IPS DF 4.7 (cell line): Measurements from ENCODE around the gene ANO4.
"Not testable (repeated sequence)": the region's sequence is repeated elsewhere in the genome, so short reads cannot be mapped to it uniquely, and the experiment has no call there.

Experiments used
- DNase-seq: peaks from one replicate; pipeline ENCODE4 v3.0.0-alpha.2; 2013; ENCODE audit warnings: low spot score; ENCODE audit errors: extremely low read depth

ANO4 gene

DNA sequence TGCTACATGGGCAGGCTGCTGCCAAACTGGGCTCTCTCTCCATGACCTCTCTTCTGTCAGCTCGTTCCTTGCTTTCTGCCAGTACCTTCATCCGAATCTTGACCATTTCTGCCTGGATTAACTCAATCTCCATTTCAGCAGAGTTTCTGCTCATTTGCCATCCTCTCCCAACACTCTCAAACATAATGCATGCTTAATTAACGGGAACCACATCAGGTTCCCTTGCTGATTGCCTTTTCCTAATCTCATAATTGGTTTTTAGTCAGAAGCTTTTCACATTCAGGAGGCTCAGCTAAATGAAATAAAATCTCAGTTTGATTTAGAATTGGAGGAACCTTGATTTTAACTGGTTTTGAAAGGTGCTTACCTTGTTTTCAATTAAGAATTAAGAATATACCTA lies 288.1 kb downstream of the ANO4 start:
- no peak for DNase-seq

- no peak for DNase-seq
Measured at GRCh38 chr12:101086490-101087135, 292.0 kb downstream of the ANO4 start.

GRCh38 chr12:101087920-101088319 lies 293.3 kb downstream of the ANO4 start:
- no peak for DNase-seq

DNA sequence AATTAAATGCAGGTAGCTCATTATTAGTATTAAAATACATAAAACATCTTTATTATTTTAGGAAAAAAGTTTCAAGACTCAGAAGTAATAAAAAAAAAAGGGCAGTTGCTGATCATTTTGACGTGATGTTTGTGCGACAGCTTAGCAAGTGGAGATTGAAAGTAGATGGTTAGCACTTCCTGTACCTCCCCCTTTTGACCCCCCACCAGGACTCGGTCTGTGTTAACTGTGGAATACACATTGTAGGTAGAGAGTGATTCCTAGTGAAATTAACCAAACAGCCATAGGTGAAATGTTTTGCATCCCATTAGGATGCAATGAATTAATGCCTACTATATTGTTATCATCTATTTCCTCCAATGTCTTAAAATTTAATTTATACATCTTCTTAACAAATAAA lies 294.7 kb downstream of the ANO4 start:
- no peak for DNase-seq

DNA sequence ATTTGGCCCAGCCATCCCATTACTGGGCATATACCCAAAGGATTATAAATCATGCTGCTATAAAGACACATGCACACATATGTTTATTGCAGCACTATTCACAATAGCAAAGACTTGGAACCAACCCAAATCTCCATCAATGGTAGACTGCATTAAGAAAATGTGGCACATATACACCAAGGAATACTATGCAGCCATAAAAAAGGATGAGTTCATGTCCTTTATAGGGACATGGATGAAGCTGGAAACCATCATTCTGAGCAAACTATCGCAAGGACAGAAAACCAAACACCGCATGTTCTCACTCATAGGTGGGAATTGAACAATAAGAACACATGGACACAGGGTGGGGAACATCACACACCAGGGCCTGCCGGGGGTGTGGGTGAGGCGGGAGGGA lies 295.6 kb downstream of the ANO4 start:
- DNase-seq: not testable (repeated sequence)

DNA sequence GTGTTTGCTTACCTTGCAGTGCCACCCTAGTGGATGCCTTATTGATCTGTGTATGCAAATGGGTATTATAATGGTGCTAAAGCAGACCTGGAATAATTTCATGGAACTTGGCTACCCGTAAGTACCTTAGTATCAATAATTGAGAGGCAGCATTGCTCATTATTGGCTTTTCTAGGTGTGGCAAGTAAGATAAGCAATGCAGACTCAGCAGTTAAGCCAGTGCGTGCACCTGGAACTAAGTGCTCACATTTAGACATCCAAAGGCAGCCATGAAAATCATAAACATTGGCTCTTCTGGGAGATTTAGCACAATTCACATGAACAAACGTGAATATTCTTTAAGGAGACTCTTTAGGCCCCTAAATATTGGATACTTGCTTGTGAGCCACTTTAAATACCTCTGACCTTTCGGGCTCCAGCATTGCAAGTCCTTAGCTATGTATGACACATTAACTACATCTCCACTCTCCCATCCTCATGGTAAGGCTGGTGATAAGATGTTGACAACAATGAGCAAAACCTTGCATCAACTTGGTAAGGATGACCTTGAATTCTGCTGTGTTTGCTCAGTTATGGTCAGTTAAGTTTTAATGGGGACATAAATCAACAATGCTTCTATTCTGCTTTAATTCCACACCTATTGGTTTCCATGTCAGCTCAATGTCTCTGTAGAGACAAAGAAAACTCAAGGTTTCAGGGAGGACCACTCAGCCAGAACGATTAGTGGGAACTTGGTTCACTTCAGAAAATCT lies 303.4 kb downstream of the ANO4 start:
- DNase-seq: no peak

DNA sequence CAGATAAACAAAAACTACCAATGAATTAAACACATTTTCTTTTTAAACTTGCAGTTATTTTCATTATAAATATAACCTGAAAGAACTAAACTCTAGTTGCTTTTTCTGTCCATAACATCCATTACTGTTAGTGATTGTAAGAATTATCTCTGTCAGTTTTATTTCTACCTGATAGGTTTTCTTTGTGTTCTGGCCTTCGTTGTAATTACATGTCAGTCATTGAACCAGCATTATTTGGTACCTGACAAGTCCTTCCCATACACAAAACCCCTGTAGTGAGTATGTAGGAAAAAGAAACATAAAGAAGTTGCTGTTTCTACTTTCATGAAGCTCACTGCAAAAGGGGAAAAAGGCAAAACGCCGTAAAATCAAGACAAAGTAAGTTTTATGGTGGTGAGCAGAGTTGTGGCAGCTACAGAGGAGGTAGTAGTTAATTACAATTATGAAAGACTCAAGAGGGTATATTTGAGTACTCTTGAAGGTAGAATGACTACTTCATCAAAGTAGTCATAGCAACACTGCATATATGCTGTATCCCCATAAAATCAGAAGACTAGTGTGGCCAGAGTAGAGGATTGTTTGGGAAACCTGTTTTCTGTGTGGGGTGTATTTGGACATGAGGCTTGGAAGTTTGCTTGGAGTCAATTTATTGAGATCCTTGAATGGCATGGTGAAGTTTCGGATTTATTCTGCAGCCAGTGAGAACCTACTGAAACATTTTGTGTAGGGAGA lies 312.6 kb downstream of the ANO4 start:
- DNase-seq: no peak

DNA sequence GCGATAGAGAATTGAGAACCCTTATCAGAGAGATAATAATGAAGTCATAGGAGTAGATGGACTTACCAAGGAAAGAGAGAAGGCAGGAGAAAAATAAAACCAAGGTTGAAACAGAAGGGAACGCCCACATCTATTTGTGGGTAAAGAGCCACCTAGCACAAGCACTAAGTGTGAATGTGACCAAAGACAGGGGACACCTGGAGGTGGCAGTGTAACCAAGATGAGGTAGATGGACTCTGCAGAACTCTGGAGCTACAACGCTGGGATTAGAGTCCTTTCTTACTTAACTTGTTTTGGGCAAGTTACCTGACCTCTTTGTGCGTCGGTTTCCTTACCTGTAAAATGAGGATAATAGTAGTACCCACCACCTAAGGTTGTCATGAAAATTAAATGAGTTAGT lies 313.6 kb downstream of the ANO4 start:
- no peak for DNase-seq

- DNase-seq: no peak
Measured at GRCh38 chr12:101110866-101111265, 316.3 kb downstream of the ANO4 start.

DNA sequence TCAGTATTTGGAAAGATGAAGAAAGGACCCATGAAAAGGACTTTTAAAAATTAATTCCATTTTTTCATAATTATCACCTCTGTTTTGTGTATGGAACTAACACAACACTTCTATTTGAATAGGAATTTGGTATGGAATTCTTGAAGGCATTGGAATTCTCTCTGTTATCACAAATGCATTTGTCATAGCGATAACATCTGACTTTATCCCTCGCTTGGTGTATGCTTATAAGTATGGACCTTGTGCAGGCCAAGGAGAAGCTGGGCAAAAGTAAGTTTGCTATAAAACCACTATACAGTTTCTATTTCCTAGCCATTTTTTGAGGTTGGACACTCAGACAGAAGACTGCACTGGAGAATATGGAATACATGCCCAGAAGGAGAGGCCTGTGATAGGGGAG lies 316.9 kb downstream of the ANO4 start:
- no peak for DNase-seq

DNA sequence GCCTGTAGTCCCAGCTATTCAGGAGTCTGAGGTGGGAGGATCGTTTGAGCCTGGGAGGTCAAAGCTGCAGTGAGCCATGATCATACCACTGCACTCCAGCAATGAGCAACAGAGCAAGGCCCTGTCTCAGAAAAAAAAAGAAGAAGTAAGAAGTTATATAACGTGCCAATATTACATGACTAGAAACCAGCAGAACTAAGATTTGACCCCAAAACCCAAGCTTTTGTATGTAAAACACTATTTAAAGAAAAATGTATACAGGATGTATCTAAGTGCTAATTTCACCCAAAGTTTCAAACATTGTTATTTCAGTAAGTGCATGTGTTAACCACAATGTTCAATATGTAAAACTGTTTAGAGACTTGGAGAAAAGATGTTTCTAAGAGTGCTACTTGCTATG lies 320.8 kb downstream of the ANO4 start:
- no peak for DNase-seq

- DNase-seq: no peak
Measured at GRCh38 chr12:101116911-101117310, 322.3 kb downstream of the ANO4 start.

GRCh38 chr12:101117842-101118241 lies 323.3 kb downstream of the ANO4 start:
- DNase-seq: no peak

GRCh38 chr12:101127521-101128219 lies 333.1 kb downstream of the ANO4 start:
- DNase-seq: no peak

GRCh38 chr12:101145777-101146431 lies 351.3 kb downstream of the ANO4 start:
- not testable (repeated sequence) for DNase-seq

GRCh38 chr12:101165319-101165718 lies 370.7 kb downstream of the ANO4 start:
- DNase-seq: no peak

DNA sequence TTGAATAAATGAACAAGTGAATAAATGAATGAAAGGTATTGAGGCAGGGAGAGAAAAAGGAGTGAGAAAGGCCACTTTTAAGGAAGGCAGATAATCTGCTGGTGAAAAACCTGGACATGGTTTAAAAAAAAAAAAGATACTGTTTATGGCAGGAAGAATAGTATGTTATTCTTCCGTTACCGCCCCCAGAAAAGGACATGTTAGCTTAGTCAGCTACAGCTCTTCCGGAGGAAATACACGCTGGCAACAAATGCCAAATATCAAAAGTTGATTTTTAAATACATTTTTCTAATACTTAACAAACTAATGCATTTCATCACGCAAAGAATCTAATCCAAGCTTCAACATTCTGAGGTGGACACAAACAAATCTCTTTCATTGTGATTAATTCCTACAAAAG lies 372.3 kb downstream of the ANO4 start:
- no peak for DNase-seq

- no peak for DNase-seq
Measured at GRCh38 chr12:101168001-101168400, 373.4 kb downstream of the ANO4 start.

DNA sequence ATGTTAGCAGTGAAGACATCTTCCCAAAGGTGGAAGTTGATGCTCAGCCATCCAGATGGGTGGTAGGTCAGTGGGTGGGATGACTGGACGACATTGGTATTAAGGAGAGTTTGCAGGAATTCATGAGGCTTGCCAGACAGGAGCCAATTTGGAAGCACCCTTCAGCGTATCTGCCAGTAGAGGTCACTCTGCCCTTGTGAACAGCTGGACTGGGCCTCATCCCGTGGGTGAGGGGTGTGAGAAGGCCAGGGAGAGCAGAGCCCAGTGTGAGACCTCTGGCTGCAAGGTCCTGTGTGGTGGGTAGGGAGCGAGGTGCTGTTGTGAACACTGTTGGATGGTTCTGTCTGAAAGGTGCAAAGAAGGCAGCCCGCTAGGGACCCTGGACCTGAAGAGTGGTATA lies 377.7 kb downstream of the ANO4 start:
- peak; percentile 66 for DNase-seq

- DNase-seq: no peak
Measured at GRCh38 chr12:101173197-101173749, 378.7 kb downstream of the ANO4 start.

DNA sequence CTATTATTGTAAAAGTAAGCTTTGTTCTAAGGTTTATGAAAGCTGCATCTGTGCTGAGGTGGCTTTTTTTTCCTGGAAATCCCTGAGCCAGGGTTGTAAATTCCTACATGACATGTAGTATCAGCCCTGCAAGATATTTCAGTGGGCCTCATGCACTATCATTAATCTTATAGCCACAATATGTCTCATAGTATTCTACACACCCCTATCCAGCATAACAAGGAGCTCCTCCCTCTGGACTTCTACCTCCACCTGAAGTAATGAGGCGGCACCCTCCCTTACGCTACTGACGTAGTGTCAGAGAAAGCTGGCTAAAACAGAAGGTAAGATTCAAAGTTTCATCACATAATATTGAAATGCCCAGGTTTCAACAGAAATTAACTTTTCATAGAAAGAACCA lies 380.0 kb downstream of the ANO4 start:
- no peak for DNase-seq
